PFSK-1 (cell line): ENCODE measurements around the gene EVX2.

ENCODE experiments used
- REST ChIP-seq, 2 experiments: IDR thresholded peaks; 2 replicates each; pipeline versions ENCODE4 v1.6.1 to v1.8.0; 2011 to 2012; ENCODE audit warnings: low read depth in 2 of 2, low read length in 2 of 2, control low read depth in 1 of 2, inconsistent platforms in 1 of 2, mild to moderate bottlenecking in 1 of 2, moderate library complexity in 1 of 2; ENCODE audit not compliant: insufficient read depth in 1 of 2
- TAF1 ChIP-seq: IDR thresholded peaks from 2 replicates; pipeline ENCODE4 v1.6.1; 2012; ENCODE audit warnings: low read length, control low read depth, borderline replicate concordance; ENCODE audit not compliant: insufficient read depth

- TF ChIP-seq REST (IDR thresholded peaks at IDR 0.05; ENCODE audit: insufficient read depth in 1 of 2, low read depth in 2 of 2, low read length in 2 of 2) (no peak), TAF1 (no peak)
Observed at GRCh38 chr2:176114930-176115625, 31.3 kb upstream of the EVX2 start.
